ENCODE data around the gene SPI1.
A peak's percentile ranks its signal among the peaks of the same experiment; 100 is the strongest.

The SPI1 gene

GRCh38 chr11:47340010-47340409 lies 38.3 kb downstream of the SPI1 start:
- no peak for DNase-seq (ENCODE audit: low spot score)

GRCh38 chr11:47338396-47339241 lies 39.7 kb downstream of the SPI1 start:
- no peak for DNase-seq (ENCODE audit: low spot score)

- DNase-seq (ENCODE audit: low spot score): no peak
These were observed 41.0 kb downstream of the SPI1 start for GRCh38 chr11:47337229-47337924.

- DNase-seq (ENCODE audit: low spot score): no peak
These were observed 41.8 kb downstream of the SPI1 start for GRCh38 chr11:47336595-47336994.

- DNase-seq (ENCODE audit: low spot score): no peak
These were observed 42.6 kb downstream of the SPI1 start for GRCh38 chr11:47335733-47336132.

- DNase-seq (ENCODE audit: low spot score): peak; percentile 38
These were observed 43.5 kb downstream of the SPI1 start for GRCh38 chr11:47334699-47335411.

GRCh38 chr11:47333886-47334443 lies 44.4 kb downstream of the SPI1 start:
- no peak for DNase-seq (ENCODE audit: low spot score)

- DNase-seq (ENCODE audit: low spot score): no peak
These were observed 44.9 kb downstream of the SPI1 start for GRCh38 chr11:47333526-47333845.

- peak; percentile 36 for DNase-seq (ENCODE audit: low spot score)
These were observed 45.4 kb downstream of the SPI1 start for GRCh38 chr11:47332791-47333525.

GRCh38 chr11:47332303-47332711 lies 46.0 kb downstream of the SPI1 start:
- DNase-seq (ENCODE audit: low spot score): no peak

- DNase-seq (ENCODE audit: low spot score): no peak
These were observed 46.7 kb downstream of the SPI1 start for GRCh38 chr11:47331454-47332302.

GRCh38 chr11:47329987-47330931 lies 48.1 kb downstream of the SPI1 start:
- peak; percentile 37 for DNase-seq (ENCODE audit: low spot score)

- DNase-seq (ENCODE audit: low spot score): no peak
These were observed 48.8 kb downstream of the SPI1 start for GRCh38 chr11:47329431-47329986.

GRCh38 chr11:47328449-47329390 lies 49.6 kb downstream of the SPI1 start:
- DNase-seq (ENCODE audit: low spot score): peak; percentile 39

GRCh38 chr11:47327949-47328348 lies 50.4 kb downstream of the SPI1 start:
- no peak for DNase-seq (ENCODE audit: low spot score)

- DNase-seq (ENCODE audit: low spot score): no peak
These were observed 51.3 kb downstream of the SPI1 start for GRCh38 chr11:47327025-47327424.

GRCh38 chr11:47326198-47326597 lies 52.1 kb downstream of the SPI1 start:
- no peak for DNase-seq (ENCODE audit: low spot score)
